OCI-LY7 (cell line): Measurements from ENCODE around the gene ALG14. TPM values are rescaled to one million over a fixed set of nuclear protein-coding genes. Genes with fewer than 3 reads are reported as not detected.

Source experiments
- BruUV-seq: library from RNA; stranded (reverse); fragments of 400-500 nt; replicated peaks from 2 replicates; lab custom pipeline; 2021; lab: Mats Ljungman, UMichigan
- CTCF ChIA-PET: fragments of 300-600 bp; sonication (Branson Sonifier 250); formaldehyde crosslinking; loops from one replicate; lab custom pipeline; 2022; ENCODE audit warnings: antibody characterized with exemption; ENCODE audit not compliant: unreplicated experiment; lab: Charles Lee
- POLR2A ChIA-PET: fragments of 300-600 bp; sonication (Branson Sonifier 250); formaldehyde crosslinking; loops from one replicate; lab custom pipeline; 2022; ENCODE audit warnings: antibody characterized with exemption; lab: Charles Lee
- DNase-seq: peaks from one replicate; pipeline ENCODE4 v3.0.0-alpha.2; 2015; ENCODE audit warnings: low spot score
- H2AFZ ChIP-seq: fragments of 200-600 bp; sonication (generic), shearing (Covaris generic); 2 replicates; pipeline ENCODE4 v1.6.1; 2014; ENCODE audit warnings: mild to moderate bottlenecking, antibody characterized with exemption, low read length, moderate library complexity
- H3K27ac ChIP-seq: fragments of 200-600 bp; sonication (generic); 2 replicates; pipeline ENCODE4 v1.5.1; 2014; ENCODE audit warnings: mixed run types, low read depth, mild to moderate bottlenecking, moderate library complexity, low read length, inconsistent platforms; ENCODE audit not compliant: poor library complexity, severe bottlenecking
- H3K36me3 ChIP-seq: fragments of 200-600 bp; sonication (generic); 2 replicates; pipeline ENCODE4 v1.6.1; 2014; ENCODE audit warnings: mild to moderate bottlenecking, antibody characterized with exemption, low read length, moderate library complexity, mixed read lengths; ENCODE audit not compliant: insufficient read depth
- H3K4me1 ChIP-seq: fragments of 200-600 bp; sonication (generic); 2 replicates; pipeline ENCODE4 v1.5.1; 2014; ENCODE audit warnings: mild to moderate bottlenecking, low read length; ENCODE audit not compliant: insufficient read depth, poor library complexity, severe bottlenecking
- H3K4me2 ChIP-seq: fragments of 200-600 bp; sonication (generic); 2 replicates; pipeline ENCODE4 v1.6.1; 2014; ENCODE audit warnings: mild to moderate bottlenecking, low read length
- H3K4me3 ChIP-seq: fragments of 200-600 bp; sonication (generic); 2 replicates; pipeline ENCODE4 v1.5.1; 2014; ENCODE audit warnings: mild to moderate bottlenecking, low read depth, low read length; ENCODE audit not compliant: poor library complexity, severe bottlenecking
- H3K79me2 ChIP-seq: fragments of 200-600 bp; sonication (generic); 2 replicates; pipeline ENCODE4 v1.6.1; 2016; ENCODE audit warnings: low read depth, mild to moderate bottlenecking, low read length, moderate library complexity, mixed read lengths; ENCODE audit not compliant: insufficient read depth
- H3K9me2 ChIP-seq: fragments of 200-600 bp; sonication (generic); 2 replicates; pipeline ENCODE4 v1.6.1; 2016; ENCODE audit warnings: mild to moderate bottlenecking, low read length, mixed read lengths; ENCODE audit not compliant: insufficient read depth
- H3K9me3 ChIP-seq: fragments of 200-600 bp; sonication (generic); 2 replicates; pipeline ENCODE4 v1.6.1; 2014; ENCODE audit warnings: mild to moderate bottlenecking, mixed run types, low read length, mixed read lengths
- H4K20me1 ChIP-seq: fragments of 200-600 bp; sonication (generic); 2 replicates; pipeline ENCODE4 v1.6.1; 2014; ENCODE audit warnings: mild to moderate bottlenecking, antibody characterized with exemption, low read length, moderate library complexity, mixed read lengths; ENCODE audit not compliant: insufficient read depth
- CTCF ChIP-seq: fragments of 200-600 bp; sonication (generic); conservative IDR thresholded peaks from 2 replicates; pipeline ENCODE4 v1.5.1; 2014; ENCODE audit warnings: mild to moderate bottlenecking, antibody characterized with exemption, low read length, moderate library complexity, mixed read lengths
- EZH2phosphoT487 ChIP-seq: fragments of 200-600 bp; sonication (generic); IDR thresholded peaks from 2 replicates; pipeline ENCODE4 v1.6.1; 2018; ENCODE audit warnings: low read depth, borderline replicate concordance, mild to moderate bottlenecking, mixed run types, antibody characterized with exemption, low read length, moderate library complexity, mixed read lengths
- intact Hi-C: fragments of 100-400 bp; cut with micrococcal nuclease; formaldehyde crosslinking; loops from one replicate; pipeline ENCODE4 v1.10.0; 2022; ENCODE audit not compliant: unreplicated experiment
- total RNA-seq, 2 experiments: library from RNA; depleted of rRNA in 1 of 2; stranded (reverse); fragments of >200 nt in 1 of 2; shearing (Covaris generic) in 1 of 2; gene quantifications; 2 replicates each; pipeline ENCODE4 v1.2.3, GENCODE V29; 2014 to 2022

The ALG14 gene
- total RNA-seq, 2 experiments from 2014 or later, result 1.6 to 8.3 TPM

DNA sequence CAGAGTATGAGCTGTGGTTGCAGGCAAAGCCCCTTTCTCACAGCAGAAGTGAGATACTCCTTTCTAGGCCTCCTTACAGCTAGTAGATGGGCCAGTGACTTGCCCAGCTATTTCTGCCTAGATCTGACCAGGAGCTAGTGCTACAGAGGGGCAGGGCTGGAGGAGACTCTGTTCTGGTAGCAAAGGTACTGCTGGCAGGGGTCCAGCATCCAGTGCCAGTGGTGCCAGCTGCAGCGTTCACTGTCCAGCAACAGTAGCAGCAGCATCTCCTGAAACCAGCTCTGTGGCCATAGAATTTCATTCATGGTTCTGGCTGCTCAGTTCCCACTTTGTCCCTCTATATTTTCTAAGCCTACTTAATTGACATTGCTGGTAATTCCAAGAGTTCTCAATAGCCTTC lies 83.4 kb downstream of the ALG14 start:
- intact Hi-C loops, result no loop called here
- no peak for DNase-seq
- Histone ChIP-seq H3K27ac (no peak overlapping the region), H3K79me2 (no peaks in the 10 kb centered on the region), H3K9me3 (no peaks in the 10 kb centered on the region), H3K36me3 (no peaks in the 10 kb centered on the region), H3K4me1 (no peaks in the 10 kb centered on the region), H4K20me1 (no peaks in the 10 kb centered on the region), H3K4me2 (no peak overlapping the region), H3K4me3 (no peak overlapping the region), H2AFZ (no peak overlapping the region), H3K9me2 (no peaks in the 10 kb centered on the region)
- no TSS peak for BruUV-seq
- no peak for TF ChIP-seq CTCF
- TF ChIP-seq EZH2phosphoT487, result no peak
- CTCF ChIA-PET, result no interaction called here
- POLR2A ChIA-PET, result no interaction called here

DNA sequence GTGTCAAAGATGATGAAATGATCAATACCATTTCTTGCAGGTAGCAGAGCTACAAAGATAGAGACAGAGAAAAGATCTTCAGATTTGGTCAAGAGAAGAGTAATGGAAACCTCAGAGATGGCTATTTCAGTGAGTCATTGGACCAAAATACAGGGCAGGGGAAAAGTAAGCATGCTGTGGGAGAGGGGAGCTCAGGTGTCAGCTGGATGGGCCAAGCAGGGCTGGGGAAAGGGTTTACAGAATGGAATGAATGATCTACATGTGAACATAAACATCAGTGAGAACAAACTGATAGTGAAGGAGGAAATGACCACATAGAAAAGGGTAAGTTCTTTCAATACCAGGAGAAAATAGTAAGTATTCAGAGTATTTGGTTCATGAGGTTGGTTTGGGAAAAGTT lies 84.4 kb downstream of the ALG14 start:
- TF ChIP-seq EZH2phosphoT487, result no peak
- TF ChIP-seq CTCF, result no peak
- H3K36me3 ChIP-seq, result no peaks in the 10 kb centered on the region
- no TSS peak for BruUV-seq
- no peak overlapping the region for H2AFZ ChIP-seq
- no peak for DNase-seq
- H3K4me3 ChIP-seq, result no peak overlapping the region
- no peak overlapping the region for H3K4me2 ChIP-seq
- H3K79me2 ChIP-seq, result no peaks in the 10 kb centered on the region
- H4K20me1 ChIP-seq, result no peaks in the 10 kb centered on the region
- H3K9me2 ChIP-seq, result no peaks in the 10 kb centered on the region
- CTCF ChIA-PET, result no interaction called here
- no peak overlapping the region for H3K27ac ChIP-seq
- intact Hi-C loops, result no loop called here
- H3K9me3 ChIP-seq, result no peaks in the 10 kb centered on the region
- H3K4me1 ChIP-seq, result no peaks in the 10 kb centered on the region
- POLR2A ChIA-PET, result interaction anchor here (0.7 kb wide), 1 partner anchor 27 kb away, joined by 3 read pairs; no protein-coding TSS in a partner anchor

GRCh38 chr1:94986783-94987182 lies 86.0 kb downstream of the ALG14 start:
- no peak overlapping the region for H3K4me3 ChIP-seq
- no peak overlapping the region for H2AFZ ChIP-seq
- no peaks in the 10 kb centered on the region for H3K36me3 ChIP-seq
- H3K27ac ChIP-seq, result no peak overlapping the region
- intact Hi-C loops, result no loop called here
- CTCF ChIA-PET, result no interaction called here
- H3K4me2 ChIP-seq, result no peak overlapping the region
- no peak for TF ChIP-seq CTCF
- no peak for TF ChIP-seq EZH2phosphoT487
- H3K4me1 ChIP-seq, result no peaks in the 10 kb centered on the region
- no peaks in the 10 kb centered on the region for H3K9me2 ChIP-seq
- POLR2A ChIA-PET, result no interaction called here
- no peak for DNase-seq
- no peaks in the 10 kb centered on the region for H3K79me2 ChIP-seq
- no peaks in the 10 kb centered on the region for H3K9me3 ChIP-seq
- H4K20me1 ChIP-seq, result no peaks in the 10 kb centered on the region
- no TSS peak for BruUV-seq
